LNCaP clone FGC (cell line): ENCODE data around the gene DOCK6.

ENCODE experiments used
- DNase-seq: peaks from one replicate; pipeline ENCODE4 v3.0.0-alpha.2; 2011; ENCODE audit warnings: low read depth
- H3K4me3 ChIP-seq: 2 replicates; pipeline ENCODE4 v1.5.1; 2011; ENCODE audit warnings: mild to moderate bottlenecking, low read depth, low read length, control low read depth
- CTCF ChIP-seq: IDR thresholded peaks from 2 replicates; pipeline ENCODE4 v1.5.1; 2012; ENCODE audit warnings: mild to moderate bottlenecking; ENCODE audit not compliant: control insufficient read depth, insufficient read depth; ENCODE audit errors: extremely low read depth

The DOCK6 gene

GRCh38 chr19:11290256-11290655, 27.9 kb upstream of the DOCK6 start:
- DNase-seq, result no peak
- H3K4me3 ChIP-seq, result no peak overlapping the region
- TF ChIP-seq CTCF, result no peak

- no peak for DNase-seq
- TF ChIP-seq CTCF, result peak; percentile 18; the same call in 1 of the 2 replicates
- no peak overlapping the region for H3K4me3 ChIP-seq
These were observed 26.0 kb upstream of the DOCK6 start for GRCh38 chr19:11288349-11288748.

- no peak for DNase-seq
- no peak overlapping the region for H3K4me3 ChIP-seq
- no peak for TF ChIP-seq CTCF
These were observed 24.1 kb upstream of the DOCK6 start for GRCh38 chr19:11286312-11286974.

GRCh38 chr19:11284515-11284914, 22.2 kb upstream of the DOCK6 start:
- no peak for TF ChIP-seq CTCF
- no peak overlapping the region for H3K4me3 ChIP-seq
- DNase-seq, result no peak

- no peak for DNase-seq
- no peak overlapping the region for H3K4me3 ChIP-seq
- no peak for TF ChIP-seq CTCF
These were observed 19.2 kb upstream of the DOCK6 start for GRCh38 chr19:11281356-11282049.

GRCh38 chr19:11279505-11280236, 17.3 kb upstream of the DOCK6 start:
- no peak for TF ChIP-seq CTCF
- H3K4me3 ChIP-seq, result no peak overlapping the region
- DNase-seq, result no peak
